ENCODE measurements around the gene RPE.
A peak's percentile ranks its signal among the peaks of the same experiment; 100 is the strongest.

The RPE gene

DNA sequence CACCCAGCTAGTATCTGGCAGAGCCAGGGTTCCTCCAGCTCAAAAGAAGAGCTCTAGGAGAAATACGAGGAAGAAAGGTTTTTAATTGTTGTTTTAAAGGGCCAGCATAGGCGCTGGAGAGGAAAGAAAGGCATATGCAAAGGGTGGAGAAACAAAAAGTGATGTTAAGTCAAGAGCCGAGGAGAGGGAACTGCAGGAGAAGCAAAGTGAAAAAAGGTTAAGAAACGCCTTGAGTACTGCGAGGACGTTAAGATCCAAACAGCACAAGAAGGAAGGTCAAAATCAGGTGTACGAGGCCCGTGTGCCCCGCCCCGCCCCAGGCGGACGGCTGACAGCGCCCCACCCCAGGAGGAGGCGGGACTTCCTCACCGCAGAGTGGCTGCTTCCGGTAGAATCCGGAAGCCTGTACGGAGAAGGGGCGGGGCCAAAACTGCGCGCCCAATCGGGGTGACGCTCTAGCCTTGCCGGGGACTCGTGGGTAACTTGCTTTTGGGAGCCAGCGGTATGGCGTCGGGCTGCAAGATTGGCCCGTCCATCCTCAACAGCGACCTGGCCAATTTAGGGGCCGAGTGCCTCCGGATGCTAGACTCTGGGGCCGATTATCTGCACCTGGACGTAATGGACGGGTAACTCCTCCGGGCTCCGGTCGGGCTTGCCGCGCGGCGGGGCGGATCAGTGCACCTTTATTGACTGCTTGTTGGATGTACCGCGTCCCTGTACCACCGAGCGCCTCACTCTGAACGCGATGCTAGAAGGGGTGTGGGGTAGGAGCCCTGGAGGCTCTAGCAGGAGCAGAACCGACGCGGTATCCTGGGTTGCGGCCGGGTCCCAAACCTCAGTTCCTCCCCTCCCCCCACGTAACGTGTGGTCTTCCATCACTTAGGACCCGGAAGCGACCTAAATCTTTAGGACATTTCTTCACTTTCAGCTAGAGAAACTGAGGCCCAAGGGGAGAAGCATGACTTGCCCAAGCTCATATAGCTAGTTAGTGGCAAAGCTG, at the start of gene RPE:
RPE (plus strand) TSS at position 481 of the 1,000 bp plus-strand sequence; CDS start at position 505, 24 bp downstream.
- peak; percentile 94 for FAIRE-seq

GRCh38 chr2:209956271-209956670, 46.2 kb upstream of the RPE start:
- no peak for FAIRE-seq

- no peak for FAIRE-seq
These were observed 44.4 kb upstream of the RPE start for GRCh38 chr2:209958016-209958415.

DNA sequence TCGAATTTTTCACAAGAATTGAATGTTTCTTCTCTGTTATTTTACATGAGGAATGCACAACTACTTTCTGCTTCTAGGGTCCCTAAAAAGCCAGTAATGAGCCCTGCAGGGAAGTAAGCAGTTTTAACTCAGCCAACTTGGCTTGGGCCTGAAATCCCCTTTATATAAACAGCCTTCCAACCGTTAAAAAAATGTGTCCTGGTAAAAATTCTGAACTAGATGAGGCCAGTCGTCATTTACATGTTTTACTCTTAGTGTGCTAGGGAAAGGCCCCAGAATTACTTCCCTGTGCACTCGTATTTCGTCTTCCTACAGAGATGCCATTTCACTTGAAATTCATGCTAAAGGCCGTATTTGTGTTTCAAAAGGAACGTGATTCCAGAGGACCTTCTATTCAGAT, 42.4 kb upstream of the RPE start:
- no peak for FAIRE-seq

DNA sequence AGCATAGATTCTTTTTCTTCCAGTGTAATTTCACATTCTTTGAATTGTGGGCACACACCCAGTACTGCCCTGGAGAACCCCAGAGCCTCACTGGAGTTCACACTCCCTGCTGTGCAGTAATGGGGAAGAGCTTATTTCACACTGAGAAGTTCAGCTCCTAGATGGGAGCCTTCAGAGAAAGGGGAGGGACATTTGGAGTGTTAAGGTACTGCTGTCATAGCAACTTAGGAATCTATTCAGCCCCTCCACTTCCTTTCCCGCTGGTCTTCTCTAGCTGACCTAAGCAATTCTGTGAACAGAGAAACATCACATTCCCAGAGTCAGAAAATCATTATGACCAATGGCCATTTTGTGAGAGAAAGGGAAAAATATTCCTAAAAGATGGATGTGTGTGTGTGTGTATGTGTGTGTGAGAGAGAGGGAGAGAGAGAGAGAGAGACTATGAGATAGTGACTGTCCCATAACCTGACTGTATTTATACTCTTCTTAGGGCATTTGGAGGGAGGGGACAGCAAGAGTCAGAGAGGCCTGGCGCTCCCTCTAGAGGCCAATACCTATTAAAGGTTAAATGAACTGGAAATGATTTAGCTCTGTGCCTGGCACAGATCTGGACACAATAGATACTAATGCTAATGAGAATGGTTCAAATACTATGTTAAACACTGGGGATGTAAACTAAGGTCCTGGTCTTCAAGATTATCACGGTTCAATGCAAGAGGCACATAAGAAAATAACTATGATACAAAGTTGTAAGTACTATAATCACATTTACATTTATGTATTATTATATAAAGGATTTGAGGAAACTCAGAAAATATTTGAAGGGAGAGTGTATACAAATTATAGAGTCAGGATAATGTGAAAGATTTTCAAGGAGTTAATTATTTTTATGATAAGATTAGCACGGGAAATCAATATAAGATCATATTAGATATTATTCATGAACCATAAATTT, 41.5 kb upstream of the RPE start:
- no peak for FAIRE-seq

GRCh38 chr2:209965723-209966122, 36.7 kb upstream of the RPE start:
- FAIRE-seq, result no peak

GRCh38 chr2:209969692-209970091, 32.7 kb upstream of the RPE start:
- FAIRE-seq, result no peak

DNA sequence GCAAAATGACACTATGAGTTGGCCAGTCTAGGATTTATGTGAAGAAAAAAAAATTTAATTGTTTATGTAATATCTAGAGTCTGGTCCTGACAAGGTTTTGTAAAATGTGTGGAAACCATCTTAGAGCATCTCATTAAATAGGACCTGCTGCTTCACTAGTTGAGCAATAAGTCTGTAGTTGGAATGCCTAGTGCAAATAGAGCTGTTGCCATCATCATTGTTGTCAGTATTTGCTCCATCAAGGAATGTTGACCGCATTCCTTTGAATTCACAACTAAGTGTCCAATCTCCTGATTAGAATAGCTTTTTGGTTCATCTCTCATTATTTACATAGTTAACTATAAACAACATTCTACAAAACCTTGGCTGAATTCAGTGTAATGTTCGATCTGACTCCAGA, 32.2 kb upstream of the RPE start:
- no peak for FAIRE-seq

DNA sequence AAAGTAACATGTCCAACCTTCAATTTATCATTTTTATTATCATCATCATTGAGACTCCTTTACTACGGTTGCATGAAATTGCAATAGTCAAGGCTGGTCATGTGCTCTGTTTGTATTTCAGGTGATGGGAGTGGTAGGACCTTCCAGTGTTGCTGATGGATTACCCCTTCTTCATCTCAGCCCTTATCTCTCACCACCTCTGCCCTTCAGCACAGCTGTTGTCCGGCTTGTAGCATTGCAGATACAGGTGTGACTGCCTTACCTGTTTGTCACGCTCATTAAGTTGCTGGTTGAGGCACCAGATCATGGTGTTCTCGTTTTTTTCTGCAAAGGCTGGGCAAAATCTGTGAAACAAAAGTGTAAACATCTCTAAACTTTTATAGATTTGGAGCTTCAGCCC, 31.7 kb upstream of the RPE start:
- no peak for FAIRE-seq

DNA sequence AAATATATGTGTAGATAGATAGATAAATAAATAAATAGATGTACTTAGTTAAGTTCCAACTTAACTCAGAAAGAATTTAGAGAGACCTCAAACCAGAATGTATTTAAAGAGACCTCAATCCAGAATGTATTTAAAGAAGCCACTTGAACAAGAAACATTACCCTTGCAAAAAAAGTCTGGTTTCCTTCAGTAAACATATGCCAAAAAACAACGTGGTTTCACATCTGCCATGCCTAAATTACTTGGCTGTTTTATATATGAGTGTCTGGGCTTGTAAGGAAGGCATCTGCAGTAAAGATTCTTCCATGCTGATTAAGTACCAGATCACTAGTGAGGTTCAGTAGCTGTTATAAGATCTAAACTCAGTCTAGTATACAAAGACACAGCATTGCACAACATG, 29.1 kb upstream of the RPE start:
- FAIRE-seq, result no peak

- FAIRE-seq, result no peak
These were observed 27.9 kb upstream of the RPE start for GRCh38 chr2:209974576-209974975.

- no peak for FAIRE-seq
These were observed 25.6 kb upstream of the RPE start for GRCh38 chr2:209976698-209977385.

- peak; percentile 96 for FAIRE-seq
These were observed 24.8 kb upstream of the RPE start for GRCh38 chr2:209977386-209978239.

DNA sequence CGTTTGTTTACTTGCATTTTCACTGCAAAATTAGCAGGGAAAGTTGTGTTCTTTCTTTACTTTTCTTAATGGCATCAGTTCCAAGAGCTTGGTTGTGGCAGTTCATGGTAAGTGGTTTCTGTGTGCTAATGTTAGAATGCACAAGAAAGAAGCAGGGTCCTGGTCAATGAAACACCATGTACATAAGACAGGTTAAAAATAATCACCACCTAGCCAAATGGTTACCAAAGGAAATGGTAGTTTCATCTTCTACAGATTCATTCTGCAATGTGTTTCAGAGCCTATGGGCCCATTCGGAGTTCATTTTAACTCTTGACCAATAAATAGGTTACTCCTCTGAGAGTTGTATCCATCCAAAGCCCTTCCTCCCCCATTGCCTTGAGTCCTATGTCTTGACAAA, 18.1 kb upstream of the RPE start:
- FAIRE-seq, result no peak

- no peak for FAIRE-seq
These were observed 16.6 kb upstream of the RPE start for GRCh38 chr2:209985874-209986273.

- FAIRE-seq, result no peak
These were observed 16.0 kb upstream of the RPE start for GRCh38 chr2:209986415-209986814.

DNA sequence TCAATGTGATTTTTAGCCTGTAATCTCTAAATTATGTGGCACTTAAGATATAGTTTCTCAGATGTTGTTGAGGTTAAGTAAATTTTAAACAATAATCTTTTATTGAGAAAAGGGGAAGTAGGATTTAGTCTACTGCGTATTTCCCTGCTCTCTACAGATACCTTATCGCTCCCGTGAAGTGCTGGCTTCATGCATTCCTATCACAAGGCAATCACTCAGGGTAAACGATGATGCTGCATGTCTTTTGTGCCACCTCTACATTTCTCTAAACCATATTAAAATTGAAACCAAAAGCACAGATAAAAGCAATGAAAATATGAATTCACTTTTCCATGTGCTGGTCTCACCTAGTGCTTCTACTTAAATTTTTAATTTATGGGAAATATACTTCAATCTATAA, 14.4 kb upstream of the RPE start:
- FAIRE-seq, result no peak

DNA sequence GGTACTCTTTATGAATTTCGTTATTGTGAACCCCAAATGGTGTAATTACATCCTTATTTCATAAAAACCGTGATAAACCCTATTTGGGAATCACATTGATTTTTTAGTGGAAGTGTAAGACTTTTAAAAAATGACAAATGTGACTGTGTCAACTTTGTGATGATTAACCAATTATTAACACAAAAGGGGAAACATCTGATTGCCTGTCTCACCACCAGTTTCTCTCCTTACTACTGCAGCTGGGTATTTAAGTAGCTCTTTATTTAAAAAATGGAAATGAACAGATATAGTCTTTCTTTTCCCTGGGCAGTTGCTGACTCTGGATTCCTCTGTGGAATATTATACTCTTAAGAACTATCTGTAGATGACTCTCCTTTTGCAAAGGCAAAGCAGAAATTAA, 11.6 kb upstream of the RPE start:
- no peak for FAIRE-seq

- FAIRE-seq, result no peak
These were observed 8.5 kb upstream of the RPE start for GRCh38 chr2:209993968-209994367.

DNA sequence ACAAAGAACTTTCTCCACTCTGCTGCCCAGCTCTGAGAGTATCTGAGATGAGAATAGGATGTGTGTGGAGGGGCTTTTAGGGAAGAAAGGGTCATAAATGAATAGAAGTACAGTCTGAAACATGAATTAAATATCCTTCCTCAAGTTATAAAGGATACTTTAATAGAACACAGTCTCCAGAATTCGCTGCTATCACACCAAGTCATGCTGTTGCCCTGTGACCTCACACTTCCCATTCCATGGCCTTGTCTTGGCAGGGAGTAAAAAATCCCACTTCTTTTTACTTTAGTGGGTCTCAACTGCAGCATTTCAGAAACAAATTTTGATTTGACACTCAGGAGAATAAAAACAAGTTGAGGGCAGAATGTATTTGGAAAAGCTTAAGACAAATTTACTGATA, 3.8 kb upstream of the RPE start:
- no peak for FAIRE-seq

DNA sequence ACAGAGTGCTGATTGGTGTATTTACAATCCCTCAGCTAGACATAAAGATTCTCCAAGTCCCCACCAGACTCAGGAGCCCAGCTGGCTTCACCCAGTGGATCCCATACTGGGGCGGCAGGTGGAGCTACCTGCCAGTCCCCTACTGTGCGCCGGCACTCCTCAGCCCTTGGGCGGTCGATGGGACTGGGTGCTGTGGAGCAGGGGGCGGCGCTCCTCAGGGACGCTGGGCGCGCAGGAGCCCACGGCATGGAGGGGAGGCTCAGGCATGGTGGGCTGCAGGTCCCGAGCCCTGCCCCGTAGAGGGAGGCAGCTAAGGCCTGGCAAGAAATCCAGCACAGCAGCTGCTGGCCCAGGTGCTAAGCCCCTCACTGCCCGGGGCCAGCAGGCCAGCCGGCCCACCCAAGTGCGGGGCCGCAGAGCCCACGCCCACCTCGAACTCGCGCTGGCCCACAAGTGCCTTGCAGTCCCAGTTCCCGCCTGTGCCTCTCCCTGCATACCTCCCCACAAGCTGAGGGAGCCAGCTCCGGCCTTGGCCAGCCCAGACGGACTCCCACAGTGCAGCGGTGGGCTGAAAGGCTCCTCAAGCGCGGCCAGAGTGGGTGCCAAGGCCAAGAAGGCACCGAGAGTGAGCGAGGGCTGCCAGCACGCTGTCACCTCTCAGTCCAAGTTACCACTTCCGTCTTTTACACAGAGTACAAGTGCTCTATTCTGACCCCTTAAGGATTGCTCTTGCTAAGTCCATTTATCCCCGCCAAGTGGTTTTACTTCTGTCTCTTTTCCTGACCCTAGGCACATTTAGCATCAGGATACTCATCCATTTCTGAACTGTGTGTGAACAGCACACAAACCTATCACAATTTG, 1.7 kb upstream of the RPE start:
- FAIRE-seq, result no peak

All from endometrium (tissue), 2 donors.